Testis (tissue), 2 donors: ENCODE measurements around the gene ZFP57.

Experiments
- POLR2A ChIP-seq: fragments of 450-650 bp; IDR thresholded peaks from one replicate; pipeline ENCODE4 v1.6.1; 2017; ENCODE audit warnings: antibody characterized with exemption, mild to moderate bottlenecking, moderate library complexity
- TF ChIP-seq, protein P1 (sequence below), 3 experiments: fragments of 450-650 bp in 2 of 3; fragments of 200-600 bp in 1 of 3; sonication (generic) in 1 of 3; IDR thresholded peaks; one replicate each; pipeline ENCODE4 v1.5.1; 2016 to 2019; ENCODE audit warnings: antibody characterized with exemption in 3 of 3, mild to moderate bottlenecking in 2 of 3, moderate library complexity in 1 of 3

DNA sequence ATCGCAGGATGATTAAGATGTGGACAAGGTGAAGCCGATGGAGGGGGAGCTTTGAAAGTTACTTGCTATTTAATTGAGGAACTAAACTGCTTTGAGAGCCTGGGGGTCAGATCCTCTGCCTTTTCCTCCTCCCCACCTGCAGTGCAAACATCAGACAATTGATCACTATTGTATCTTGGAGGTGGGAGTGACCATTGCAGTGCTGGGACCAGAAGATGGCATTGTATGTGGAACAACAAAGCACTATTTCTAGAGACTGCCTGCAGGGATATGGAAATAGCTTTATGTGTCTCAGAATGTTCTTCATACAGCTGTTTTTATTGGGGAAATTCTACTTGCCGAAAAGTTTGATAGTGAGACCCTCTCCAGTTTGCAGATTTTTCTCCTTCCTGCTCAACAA lies 19.9 kb downstream of the ZFP57 start:
- TF ChIP-seq, protein P1, sequence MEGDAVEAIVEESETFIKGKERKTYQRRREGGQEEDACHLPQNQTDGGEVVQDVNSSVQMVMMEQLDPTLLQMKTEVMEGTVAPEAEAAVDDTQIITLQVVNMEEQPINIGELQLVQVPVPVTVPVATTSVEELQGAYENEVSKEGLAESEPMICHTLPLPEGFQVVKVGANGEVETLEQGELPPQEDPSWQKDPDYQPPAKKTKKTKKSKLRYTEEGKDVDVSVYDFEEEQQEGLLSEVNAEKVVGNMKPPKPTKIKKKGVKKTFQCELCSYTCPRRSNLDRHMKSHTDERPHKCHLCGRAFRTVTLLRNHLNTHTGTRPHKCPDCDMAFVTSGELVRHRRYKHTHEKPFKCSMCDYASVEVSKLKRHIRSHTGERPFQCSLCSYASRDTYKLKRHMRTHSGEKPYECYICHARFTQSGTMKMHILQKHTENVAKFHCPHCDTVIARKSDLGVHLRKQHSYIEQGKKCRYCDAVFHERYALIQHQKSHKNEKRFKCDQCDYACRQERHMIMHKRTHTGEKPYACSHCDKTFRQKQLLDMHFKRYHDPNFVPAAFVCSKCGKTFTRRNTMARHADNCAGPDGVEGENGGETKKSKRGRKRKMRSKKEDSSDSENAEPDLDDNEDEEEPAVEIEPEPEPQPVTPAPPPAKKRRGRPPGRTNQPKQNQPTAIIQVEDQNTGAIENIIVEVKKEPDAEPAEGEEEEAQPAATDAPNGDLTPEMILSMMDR (IDR thresholded peaks at IDR 0.05), result no peak
- no peak for TF ChIP-seq POLR2A
